Upper lobe of right lung (tissue), 1 donor: ENCODE measurements around the gene ADGRL3. TPM values are rescaled to one million over a fixed set of nuclear protein-coding genes. Genes with fewer than 3 reads are reported as not detected.

Experiments
- ATAC-seq: fragments of 200-7000 bp; cut with Tn5 transposase; one replicate; pipeline ENCODE4 v1.9.1; 2020; ENCODE audit warnings: mild to moderate bottlenecking, moderate library complexity
- DNase-seq: peaks from one replicate; pipeline ENCODE4 v3.0.0-alpha.2; 2020
- H3K27ac ChIP-seq: fragments of 200-600 bp; one replicate; pipeline ENCODE4 v1.8.0; 2022
- H3K27me3 ChIP-seq: fragments of 200-600 bp; one replicate; pipeline ENCODE4 v1.8.0; 2022; ENCODE audit warnings: mild to moderate bottlenecking
- H3K36me3 ChIP-seq: fragments of 200-600 bp; one replicate; pipeline ENCODE4 v1.8.0; 2022
- H3K4me1 ChIP-seq: fragments of 200-600 bp; one replicate; pipeline ENCODE4 v1.8.0; 2022
- H3K4me3 ChIP-seq: fragments of 200-600 bp; one replicate; pipeline ENCODE4 v1.8.0; 2022; ENCODE audit warnings: mild to moderate bottlenecking
- H3K9me3 ChIP-seq: fragments of 200-600 bp; one replicate; pipeline ENCODE4 v1.8.0; 2022
- intact Hi-C: fragments of 100-400 bp; cut with DNase I; formaldehyde crosslinking; loops from one replicate; pipeline ENCODE4 v1.11.0; 2022
- total RNA-seq: library from RNA; stranded (reverse); fragmentation: NEBNext Ultra II Directional; extraction: Animal tissue kit (Norgen Biotek cat#: 25700); gene quantifications from one replicate; pipeline ENCODE4 v1.2.1, GENCODE V29; 2021
- TF ChIP-seq, protein P1 (sequence below): fragments of 200-600 bp; IDR thresholded peaks from one replicate; pipeline ENCODE4 v1.8.0; 2022; ENCODE audit warnings: antibody characterized with exemption
- donor health status: DM: no; HTN: yes; CAD: no; lungs with severe emphysema.

The ADGRL3 gene
- total RNA-seq, 1 donor from 2014 or later = 4.0 TPM

DNA sequence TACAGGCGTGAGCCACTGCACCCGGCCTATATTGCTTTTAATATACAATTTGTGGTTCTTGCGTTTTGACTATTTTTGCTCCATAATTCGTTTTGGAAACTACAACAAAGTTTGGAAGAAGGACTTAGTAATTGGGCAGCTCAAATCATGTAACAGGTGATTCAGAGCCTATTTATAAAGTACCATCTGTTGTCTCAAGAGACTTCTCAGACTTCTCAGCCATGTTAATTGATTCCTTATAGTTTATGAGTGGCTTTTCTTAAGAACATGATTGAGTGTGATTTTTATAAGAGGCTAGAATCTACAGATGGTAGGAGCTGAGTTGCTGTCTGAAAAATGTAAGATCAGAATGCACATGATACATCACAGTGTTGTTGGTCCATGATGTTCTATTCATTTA, 240.2 kb downstream of the ADGRL3 start:
- no peak for DNase-seq
- Histone ChIP-seq H3K36me3 (no peaks in the 10 kb centered on the region), H3K27ac (no peak overlapping the region), H3K27me3 (no peaks in the 10 kb centered on the region), H3K4me3 (no peak overlapping the region), H3K9me3 (no peaks in the 10 kb centered on the region), H3K4me1 (no peaks in the 10 kb centered on the region)
- no peak for ATAC-seq
- TF ChIP-seq, protein P1, sequence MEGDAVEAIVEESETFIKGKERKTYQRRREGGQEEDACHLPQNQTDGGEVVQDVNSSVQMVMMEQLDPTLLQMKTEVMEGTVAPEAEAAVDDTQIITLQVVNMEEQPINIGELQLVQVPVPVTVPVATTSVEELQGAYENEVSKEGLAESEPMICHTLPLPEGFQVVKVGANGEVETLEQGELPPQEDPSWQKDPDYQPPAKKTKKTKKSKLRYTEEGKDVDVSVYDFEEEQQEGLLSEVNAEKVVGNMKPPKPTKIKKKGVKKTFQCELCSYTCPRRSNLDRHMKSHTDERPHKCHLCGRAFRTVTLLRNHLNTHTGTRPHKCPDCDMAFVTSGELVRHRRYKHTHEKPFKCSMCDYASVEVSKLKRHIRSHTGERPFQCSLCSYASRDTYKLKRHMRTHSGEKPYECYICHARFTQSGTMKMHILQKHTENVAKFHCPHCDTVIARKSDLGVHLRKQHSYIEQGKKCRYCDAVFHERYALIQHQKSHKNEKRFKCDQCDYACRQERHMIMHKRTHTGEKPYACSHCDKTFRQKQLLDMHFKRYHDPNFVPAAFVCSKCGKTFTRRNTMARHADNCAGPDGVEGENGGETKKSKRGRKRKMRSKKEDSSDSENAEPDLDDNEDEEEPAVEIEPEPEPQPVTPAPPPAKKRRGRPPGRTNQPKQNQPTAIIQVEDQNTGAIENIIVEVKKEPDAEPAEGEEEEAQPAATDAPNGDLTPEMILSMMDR = no peak
- intact Hi-C loops = no loop called here

GRCh38 chr4:61442936-61443335, 242.8 kb downstream of the ADGRL3 start:
- no peak overlapping the region for H3K27ac ChIP-seq
- no peaks in the 10 kb centered on the region for H3K9me3 ChIP-seq
- no peaks in the 10 kb centered on the region for H3K27me3 ChIP-seq
- H3K4me1 ChIP-seq = no peaks in the 10 kb centered on the region
- no peak for ATAC-seq
- H3K36me3 ChIP-seq = no peaks in the 10 kb centered on the region
- H3K4me3 ChIP-seq = no peak overlapping the region
- TF ChIP-seq, protein P1 = no peak
- DNase-seq = no peak
- intact Hi-C loops = no loop called here

GRCh38 chr4:61443813-61444510, 243.8 kb downstream of the ADGRL3 start:
- Histone ChIP-seq H3K4me3 (no peak overlapping the region), H3K36me3 (no peaks in the 10 kb centered on the region), H3K27me3 (no peaks in the 10 kb centered on the region), H3K9me3 (no peaks in the 10 kb centered on the region), H3K27ac (no peak overlapping the region), H3K4me1 (no peaks in the 10 kb centered on the region)
- TF ChIP-seq, protein P1 = no peak
- intact Hi-C loops = no loop called here
- ATAC-seq (no peak), DNase-seq (no peak)

GRCh38 chr4:61445374-61446063, 245.4 kb downstream of the ADGRL3 start:
- TF ChIP-seq, protein P1 = no peak
- ATAC-seq (no peak), DNase-seq (no peak)
- Histone ChIP-seq H3K27ac (no peak overlapping the region), H3K4me3 (no peak overlapping the region), H3K9me3 (no peaks in the 10 kb centered on the region), H3K4me1 (no peaks in the 10 kb centered on the region), H3K27me3 (no peaks in the 10 kb centered on the region), H3K36me3 (no peaks in the 10 kb centered on the region)
- intact Hi-C loops = no loop called here

DNA sequence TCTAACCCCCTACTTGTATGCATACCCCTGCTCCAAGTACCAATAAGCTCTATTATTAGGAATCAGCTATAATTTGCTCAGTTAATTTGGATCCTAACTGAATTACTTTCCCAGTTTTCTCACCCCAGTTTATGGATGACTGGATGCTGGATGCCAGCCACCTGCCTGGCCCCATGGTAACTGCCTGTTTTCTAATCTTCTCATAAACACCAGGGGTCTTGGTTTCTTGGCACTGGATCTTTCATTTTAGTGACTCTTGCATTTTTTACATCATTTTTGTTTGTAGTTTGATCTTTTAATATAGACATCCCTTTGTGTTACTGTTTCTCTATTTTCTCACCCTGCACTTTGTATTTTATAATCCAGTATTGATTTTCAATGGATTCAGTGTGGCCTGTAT, 246.8 kb downstream of the ADGRL3 start:
- intact Hi-C loops = no loop called here

More for the DNA sequence above, 246.8 kb downstream of the ADGRL3 start:
- DNase-seq (no peak), ATAC-seq (no peak)
- Histone ChIP-seq H3K9me3 (no peaks in the 10 kb centered on the region), H3K4me1 (no peaks in the 10 kb centered on the region), H3K27me3 (no peaks in the 10 kb centered on the region), H3K4me3 (no peak overlapping the region), H3K27ac (no peak overlapping the region), H3K36me3 (no peaks in the 10 kb centered on the region)
- TF ChIP-seq, protein P1 = no peak
